DOHH2 (cell line): ENCODE measurements around the gene PLIN5.

Experiments used
- CTCF ChIP-seq: fragments of 200-600 bp; sonication (generic); IDR thresholded peaks from one replicate; pipeline ENCODE4 v1.5.1; 2014; ENCODE audit warnings: antibody characterized with exemption, mild to moderate bottlenecking, low read depth, low read length; ENCODE audit not compliant: poor library complexity, severe bottlenecking
- EZH2phosphoT487 ChIP-seq: fragments of 200-600 bp; sonication (generic); IDR thresholded peaks from 2 replicates; pipeline ENCODE4 v1.6.1; 2017; ENCODE audit warnings: borderline replicate concordance, mild to moderate bottlenecking, antibody characterized with exemption, low read length, moderate library complexity, mixed read lengths

GRCh38 chr19:4581666-4582553 is 46.9 kb upstream of the PLIN5 start:
- TF ChIP-seq CTCF (no peak), EZH2phosphoT487 (0 out of 2 replicates have a peak, but pooled peaks have one; percentile 68)
